Measurements from ENCODE around the gene CACNB1. TPM values are rescaled to one million over a fixed set of nuclear protein-coding genes. Genes with fewer than 3 reads are reported as not detected.

The CACNB1 gene
- total RNA-seq (2014; rRNA removed), result 4.3 and 6.0 TPM in 2 replicates
- percentile 45 among the genes with signal in this experiment for Bru-seq, nascent RNA
- BruChase-seq, experiment 1, labeled RNA remaining after a 6-hour chase, result percentile 55 among the genes with signal in this experiment
- BruChase-seq, experiment 2, labeled RNA remaining after a 2-hour chase, result percentile 52 among the genes with signal in this experiment
- long read RNA-seq, partial matches to known transcripts, result 2 of 16 reads
- long read RNA-seq, other reads (novel, unspliced or antisense), result 12 of 16 reads

- intact Hi-C loops (cut with micrococcal nuclease), result no loop called here
- Histone ChIP-seq H4K20me1 (ENCODE audit: low read length) (peaks cover 11% of the 10 kb centered on the region), H3F3A (ENCODE audit: low read length, unreplicated experiment) (no peaks in the 10 kb centered on the region), H3K4me3 (ENCODE audit: low read length) (peak within 1 kb of the TSS; percentile 75), H3K79me2 (ENCODE audit: low read length) (peaks cover 39% of the 10 kb centered on the region), H3K4me1 (ENCODE audit: insufficient read depth, low read length) (peaks cover 21% of the 10 kb centered on the region; the same call in 1 of the 2 replicates), H2AFZ (ENCODE audit: low read length) (peak within 1 kb of the TSS; percentile 76), H3K4me2 (ENCODE audit: low read length) (peak within 1 kb of the TSS; percentile 91), H3K27ac (ENCODE audit: low read length) (no peak within 1 kb of the TSS), H3K9me3 (ENCODE audit: low read length) (no peaks in the 10 kb centered on the region), H3K27me3 (ENCODE audit: low read length) (no peaks in the 10 kb centered on the region), H3K9me2 (replicated peaks; ENCODE audit: low read length) (no peaks in the 10 kb centered on the region), H3K36me3 (ENCODE audit: low read depth, low read length) (peaks cover 16% of the 10 kb centered on the region), H3K9ac (ENCODE audit: low read length) (peak within 1 kb of the TSS; percentile 59)
- DNase-seq, result peak; percentile 58
- ChIA-PET POLR2A (ENCODE audit: unreplicated experiment) (interaction anchor here (0.6 kb wide), 2 partner anchors 9 to 214 kb away, joined by 3 to 4 read pairs; no protein-coding TSS in a partner anchor), CTCF (interaction anchor here (0.6 kb wide), 1 partner anchor 22 kb away, joined by 7 read pairs; no protein-coding TSS in a partner anchor)
- no TSS peak for BruUV-seq (replicated peaks)
- TF ChIP-seq EZH2 (IDR thresholded peaks at IDR 0.05; ENCODE audit: low read length, unreplicated experiment) (no peak), EZH2phosphoT487 (IDR thresholded peaks at IDR 0.05; ENCODE audit: borderline replicate concordance, low read length) (no peak), CTCF (conservative IDR thresholded peaks at IDR 0.05; ENCODE audit: low read depth, low read length) (no peak)
- ATAC-seq, result peak; percentile 72
These were observed at the start of gene CACNB1 for GRCh38 chr17:39197380-39198185. Gene CACNB1, minus strand, starts transcription at chr17:39197669. Its CDS starts 174 bp downstream, at chr17:39197495.

GRCh38 chr17:39246274-39246673, 48.8 kb upstream of the CACNB1 start:
- no peaks in the 10 kb centered on the region for H3K79me2 ChIP-seq (ENCODE audit: low read length)
- BruUV-seq (replicated peaks), result no TSS peak
- no peak overlapping the region for H3K4me3 ChIP-seq (ENCODE audit: low read length)
- H3F3A ChIP-seq (ENCODE audit: low read length, unreplicated experiment), result no peaks in the 10 kb centered on the region
- no peak overlapping the region for H3K4me2 ChIP-seq (ENCODE audit: low read length)
- no peaks in the 10 kb centered on the region for H3K9me3 ChIP-seq (ENCODE audit: low read length)
- H3K27me3 ChIP-seq (ENCODE audit: low read length), result no peaks in the 10 kb centered on the region
- POLR2A ChIA-PET (ENCODE audit: unreplicated experiment), result no interaction called here
- no peaks in the 10 kb centered on the region for H3K9me2 ChIP-seq (replicated peaks; ENCODE audit: low read length)
- peaks cover 6% of the 10 kb centered on the region; the same call in 1 of the 2 replicates for H3K4me1 ChIP-seq (ENCODE audit: insufficient read depth, low read length)
- TF ChIP-seq EZH2phosphoT487 (IDR thresholded peaks at IDR 0.05; ENCODE audit: borderline replicate concordance, low read length) (no peak), EZH2 (IDR thresholded peaks at IDR 0.05; ENCODE audit: low read length, unreplicated experiment) (no peak), CTCF (conservative IDR thresholded peaks at IDR 0.05; ENCODE audit: low read depth, low read length) (no peak)
- DNase-seq, result no peak
- no peak for ATAC-seq
- CTCF ChIA-PET, result no interaction called here
- H4K20me1 ChIP-seq (ENCODE audit: low read length), result no peaks in the 10 kb centered on the region
- no peak overlapping the region for H3K9ac ChIP-seq (ENCODE audit: low read length)
- no peaks in the 10 kb centered on the region for H3K36me3 ChIP-seq (ENCODE audit: low read depth, low read length)
- no peak overlapping the region for H3K27ac ChIP-seq (ENCODE audit: low read length)
- no peak overlapping the region for H2AFZ ChIP-seq (ENCODE audit: low read length)
- intact Hi-C loops (cut with micrococcal nuclease), result no loop called here

Data from PC-3 (cell line).